HG02840 (cell line): ENCODE data around the gene TSNAXIP1.

Experiments
- ATAC-seq: cut with Tn5 transposase; IDR thresholded peaks from one replicate; pipeline ENCODE4 v1.9.1; 2021; ENCODE audit warnings: mild to moderate bottlenecking, moderate library complexity, moderate number of reproducible peaks; ENCODE audit not compliant: unreplicated experiment, low FRiP score

Gene TSNAXIP1

GRCh38 chr16:67782567-67783352 lies 23.9 kb upstream of the TSNAXIP1 start:
- no peak for ATAC-seq

GRCh38 chr16:67783353-67783725 lies 23.4 kb upstream of the TSNAXIP1 start:
- ATAC-seq: no peak

GRCh38 chr16:67786491-67786890 lies 20.2 kb upstream of the TSNAXIP1 start:
- no peak for ATAC-seq

GRCh38 chr16:67790071-67790470 lies 16.6 kb upstream of the TSNAXIP1 start:
- ATAC-seq: no peak

- no peak for ATAC-seq
These were observed 10.5 kb upstream of the TSNAXIP1 start for GRCh38 chr16:67796099-67796718.

GRCh38 chr16:67800338-67800926 lies 6.3 kb upstream of the TSNAXIP1 start:
- ATAC-seq: no peak

GRCh38 chr16:67801241-67801640 lies 5.4 kb upstream of the TSNAXIP1 start:
- ATAC-seq: no peak

- no peak for ATAC-seq
These were observed 4.8 kb upstream of the TSNAXIP1 start for GRCh38 chr16:67801883-67802282.

- ATAC-seq: no peak
These were observed 2.8 kb upstream of the TSNAXIP1 start for GRCh38 chr16:67803894-67804293.

- ATAC-seq: no peak
These were observed 1.7 kb upstream of the TSNAXIP1 start for GRCh38 chr16:67804853-67805542.

- peak; percentile 0 for ATAC-seq
These were observed 816 bp upstream of the TSNAXIP1 start for GRCh38 chr16:67805718-67806427.

GRCh38 chr16:67807148-67807682 lies 526 bp downstream of the TSNAXIP1 start:
- ATAC-seq: no peak

GRCh38 chr16:67811899-67812298 lies 5.2 kb downstream of the TSNAXIP1 start:
- no peak for ATAC-seq

- ATAC-seq: no peak
These were observed 7.9 kb downstream of the TSNAXIP1 start for GRCh38 chr16:67814567-67814966.

- no peak for ATAC-seq
These were observed 14.0 kb downstream of the TSNAXIP1 start for GRCh38 chr16:67820608-67821259.

- no peak for ATAC-seq
These were observed 15.8 kb downstream of the TSNAXIP1 start for GRCh38 chr16:67822511-67822910.

- no peak for ATAC-seq
These were observed 18.4 kb downstream of the TSNAXIP1 start for GRCh38 chr16:67825119-67825518.

- no peak for ATAC-seq
These were observed 19.2 kb downstream of the TSNAXIP1 start for GRCh38 chr16:67825906-67826305.

GRCh38 chr16:67828651-67829050 lies 22.0 kb downstream of the TSNAXIP1 start:
- ATAC-seq: no peak

- ATAC-seq: no peak
These were observed 26.3 kb downstream of the TSNAXIP1 start for GRCh38 chr16:67833030-67833414.
